Skeletal muscle satellite cell (primary cell): ENCODE data around the gene POT1.

ENCODE experiments used
- H3K27me3 ChIP-seq: 2 replicates; pipeline ENCODE4 v1.7.0; 2013; ENCODE audit warnings: low read length; ENCODE audit not compliant: control insufficient read depth, insufficient read depth
- H3K36me3 ChIP-seq: 2 replicates; pipeline ENCODE4 v1.7.0; 2013; ENCODE audit warnings: mild to moderate bottlenecking, control low read depth, low read length; ENCODE audit not compliant: insufficient read depth
- H3K4me1 ChIP-seq: 2 replicates; pipeline ENCODE4 v1.7.0; 2013; ENCODE audit warnings: low read length; ENCODE audit not compliant: control insufficient read depth, insufficient read depth
- H3K4me2 ChIP-seq: 2 replicates; pipeline ENCODE4 v1.7.0; 2013; ENCODE audit warnings: mild to moderate bottlenecking, low read length
- H3K4me3 ChIP-seq: 2 replicates; pipeline ENCODE4 v1.7.0; 2013; ENCODE audit warnings: low read length
- H3K9ac ChIP-seq: 2 replicates; pipeline ENCODE4 v1.7.0; 2013; ENCODE audit warnings: mild to moderate bottlenecking, low read depth, low read length, moderate library complexity
- H3K9me3 ChIP-seq: replicated peaks from 2 replicates; pipeline ENCODE4 v1.7.0; 2013; ENCODE audit warnings: mild to moderate bottlenecking, control low read depth, low read length

The POT1 gene

DNA sequence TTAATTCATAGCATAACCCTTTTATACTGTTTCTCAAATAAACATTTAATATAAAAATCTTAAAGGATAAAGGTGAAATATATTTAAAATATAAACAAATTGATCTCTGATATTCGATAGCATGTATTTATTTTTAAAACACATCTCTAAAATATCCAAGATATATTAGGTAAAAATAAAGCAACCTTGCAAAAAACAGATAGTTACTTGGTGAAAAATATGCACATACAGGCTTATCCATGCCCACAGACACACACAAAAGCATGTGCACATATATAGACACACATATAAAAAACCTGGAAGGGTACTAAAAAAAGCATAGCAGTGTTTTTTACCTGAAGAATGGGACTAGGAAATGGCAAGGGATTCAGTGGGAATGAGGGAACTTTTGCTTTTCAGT is 19.8 kb downstream of the POT1 start:
- Histone ChIP-seq H3K4me1 (no peaks in the 10 kb centered on the region), H3K4me2 (no peak overlapping the region), H3K4me3 (no peak overlapping the region), H3K27me3 (no peaks in the 10 kb centered on the region), H3K9me3 (no peaks in the 10 kb centered on the region), H3K9ac (no peak overlapping the region), H3K36me3 (peaks cover under 1% of the 10 kb centered on the region)

DNA sequence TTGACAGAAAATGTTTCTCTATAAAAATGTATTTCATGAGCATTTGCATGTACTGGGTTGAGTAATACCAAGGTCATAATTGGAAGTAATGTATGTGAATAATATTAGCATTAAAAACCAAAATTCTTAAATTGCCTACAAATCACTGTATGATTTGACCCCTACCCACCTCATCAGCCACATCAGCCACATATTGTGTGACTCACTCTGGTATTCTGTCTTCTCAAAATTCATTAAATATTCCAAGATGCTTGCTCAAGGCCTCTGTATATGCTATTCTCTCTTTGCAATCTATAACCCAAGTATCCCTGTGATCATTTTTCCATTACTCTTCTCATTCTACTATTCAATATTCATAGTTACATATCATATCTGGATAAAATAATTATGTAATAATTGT is 21.4 kb downstream of the POT1 start:
- H3K36me3 ChIP-seq, result no peaks in the 10 kb centered on the region

DNA sequence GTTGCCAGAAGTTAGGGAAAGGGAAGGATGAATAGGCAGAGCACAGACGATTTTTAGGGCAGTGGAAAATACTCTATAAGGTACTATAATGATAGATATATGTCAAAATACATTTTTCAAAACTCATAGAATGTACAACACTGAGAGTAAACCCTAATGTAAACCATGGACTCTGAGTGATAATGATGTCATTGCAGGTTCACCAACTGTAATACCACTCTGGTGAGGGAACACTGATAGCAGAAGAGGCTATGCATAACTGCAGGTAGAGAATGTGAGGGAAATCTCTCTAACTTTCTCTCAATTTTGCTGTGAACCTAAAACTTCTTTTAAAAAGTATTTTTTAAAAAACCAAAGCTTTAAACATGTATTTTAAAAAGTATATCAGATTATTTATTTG is 22.1 kb downstream of the POT1 start:
- Histone ChIP-seq H3K9me3 (no peaks in the 10 kb centered on the region), H3K36me3 (no peaks in the 10 kb centered on the region), H3K4me3 (no peak overlapping the region), H3K4me1 (no peaks in the 10 kb centered on the region), H3K27me3 (no peaks in the 10 kb centered on the region), H3K9ac (no peak overlapping the region), H3K4me2 (no peak overlapping the region)

More for the DNA sequence above, 21.4 kb downstream of the POT1 start:
- Histone ChIP-seq H3K4me1 (no peaks in the 10 kb centered on the region), H3K9ac (no peak overlapping the region), H3K4me3 (no peak overlapping the region), H3K4me2 (no peak overlapping the region), H3K9me3 (no peaks in the 10 kb centered on the region), H3K27me3 (no peaks in the 10 kb centered on the region)

DNA sequence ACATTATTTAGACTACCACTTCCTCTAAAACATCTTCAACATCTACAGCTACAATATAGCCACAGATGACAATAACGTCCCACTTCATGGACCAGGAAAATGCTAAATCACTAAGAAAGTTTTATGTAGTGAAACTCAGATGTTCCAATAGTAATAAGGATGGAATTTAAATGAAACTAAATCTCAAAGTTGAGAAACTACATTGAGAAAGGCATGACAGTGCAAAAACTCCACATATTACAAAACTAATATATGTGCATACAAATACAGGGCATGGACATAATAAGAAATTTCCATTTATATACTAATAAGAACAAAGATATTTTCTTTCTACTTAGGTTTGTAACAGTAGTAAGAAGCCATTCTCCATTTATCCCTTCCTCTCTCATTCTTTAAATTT is 31.1 kb downstream of the POT1 start:
- Histone ChIP-seq H3K4me3 (no peak overlapping the region), H3K36me3 (no peaks in the 10 kb centered on the region), H3K27me3 (no peaks in the 10 kb centered on the region), H3K4me1 (no peaks in the 10 kb centered on the region), H3K4me2 (no peak overlapping the region), H3K9ac (no peak overlapping the region), H3K9me3 (no peaks in the 10 kb centered on the region)

DNA sequence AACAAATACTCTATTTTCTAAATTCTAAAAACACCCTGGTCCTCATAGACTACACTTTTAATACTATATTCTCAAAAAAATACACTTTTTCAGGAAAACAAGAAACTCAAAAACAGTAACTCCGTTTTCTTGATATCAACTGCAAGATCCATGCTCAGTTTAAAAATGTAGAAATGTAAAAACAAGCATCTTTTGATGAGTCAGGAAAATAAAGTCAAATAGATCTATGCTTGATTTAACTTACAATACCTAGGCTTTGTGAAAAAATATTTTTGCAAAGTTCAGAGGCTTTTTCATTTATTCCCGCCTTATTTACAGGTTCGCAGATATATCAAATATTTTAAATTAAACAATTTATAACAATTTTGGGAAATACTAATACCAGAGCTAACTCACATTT is 33.6 kb downstream of the POT1 start:
- Histone ChIP-seq H3K4me1 (no peaks in the 10 kb centered on the region), H3K36me3 (peaks cover 8% of the 10 kb centered on the region), H3K4me2 (no peak overlapping the region), H3K27me3 (no peaks in the 10 kb centered on the region), H3K9ac (no peak overlapping the region), H3K9me3 (no peaks in the 10 kb centered on the region), H3K4me3 (no peak overlapping the region)

DNA sequence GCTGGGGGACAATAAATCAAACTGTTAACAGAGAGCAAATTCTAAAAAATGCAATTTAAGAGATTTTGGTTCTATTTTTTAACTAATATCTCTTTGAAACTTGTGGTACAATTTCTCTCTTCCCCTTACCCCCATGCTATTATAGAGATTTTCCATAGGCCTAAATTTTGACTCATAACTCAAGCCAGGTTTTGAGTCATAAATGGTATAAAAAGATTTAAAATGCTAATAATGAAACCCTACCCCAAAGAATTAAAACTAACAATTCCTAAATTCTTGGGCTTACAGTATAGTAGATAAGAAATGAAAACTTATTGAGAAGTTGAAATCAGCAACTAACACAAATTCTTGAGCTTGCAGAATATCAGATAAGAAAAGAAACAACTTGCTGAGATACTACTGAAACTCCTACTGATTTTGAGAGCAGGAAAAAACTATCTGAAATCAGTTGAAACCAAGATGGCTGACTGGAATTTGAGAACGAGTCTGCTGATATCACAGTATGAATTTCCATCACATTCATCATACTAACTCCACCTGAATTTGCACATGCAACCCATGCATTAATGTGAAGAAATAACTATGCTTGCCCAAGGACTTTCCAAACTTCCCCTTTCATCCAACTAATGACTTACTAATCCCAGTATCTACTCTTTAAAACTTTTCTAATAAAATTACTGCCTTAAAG is 36.3 kb downstream of the POT1 start:
- no peaks in the 10 kb centered on the region for H3K9me3 ChIP-seq
- H3K9ac ChIP-seq, result no peak overlapping the region
- no peaks in the 10 kb centered on the region for H3K4me1 ChIP-seq
- no peak overlapping the region for H3K4me3 ChIP-seq
- peaks cover 8% of the 10 kb centered on the region for H3K36me3 ChIP-seq
- H3K27me3 ChIP-seq, result no peaks in the 10 kb centered on the region
- no peak overlapping the region for H3K4me2 ChIP-seq

DNA sequence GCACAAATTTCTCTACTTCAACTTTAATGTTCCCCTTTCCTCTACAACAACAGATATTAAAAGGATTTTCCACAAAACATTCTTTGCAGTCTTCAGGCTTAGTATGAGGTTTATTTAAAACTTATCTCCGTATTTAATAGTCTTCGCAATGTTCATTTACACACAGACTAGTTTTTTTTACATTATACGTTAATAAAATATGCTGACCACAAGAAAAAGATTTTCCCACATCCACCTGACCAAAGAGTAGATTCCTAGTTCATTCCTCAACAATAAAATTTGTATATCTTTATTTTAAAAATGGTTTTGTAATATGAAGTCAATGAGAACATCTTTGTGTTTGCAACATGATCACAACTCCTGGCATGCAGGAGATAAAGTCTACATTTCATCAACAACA is 42.4 kb downstream of the POT1 start:
- no peaks in the 10 kb centered on the region for H3K9me3 ChIP-seq
- no peaks in the 10 kb centered on the region for H3K27me3 ChIP-seq
- H3K4me2 ChIP-seq, result no peak overlapping the region
- H3K4me1 ChIP-seq, result no peaks in the 10 kb centered on the region
- H3K36me3 ChIP-seq, result peaks cover 8% of the 10 kb centered on the region
- H3K9ac ChIP-seq, result no peak overlapping the region
- H3K4me3 ChIP-seq, result no peak overlapping the region

DNA sequence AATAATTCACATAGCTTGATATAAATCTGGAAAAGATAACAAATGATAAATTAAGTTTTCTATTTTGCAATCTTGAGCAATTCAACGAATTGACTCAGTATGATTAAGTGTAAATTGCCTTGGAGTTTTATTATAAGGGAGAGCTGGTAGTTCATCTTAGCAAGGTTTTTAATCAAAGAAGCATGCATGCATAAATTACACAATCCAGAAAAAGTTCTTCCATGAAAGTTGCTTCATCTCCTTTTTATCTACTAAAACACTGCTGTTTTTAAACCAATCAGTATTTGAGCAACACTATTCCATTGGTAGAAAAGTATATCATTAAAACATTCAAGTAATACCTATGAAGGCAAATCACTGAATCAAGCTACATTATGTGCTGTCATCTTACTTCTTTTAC is 47.6 kb downstream of the POT1 start:
- Histone ChIP-seq H3K4me3 (no peak overlapping the region), H3K4me1 (no peaks in the 10 kb centered on the region), H3K27me3 (no peaks in the 10 kb centered on the region), H3K9ac (no peak overlapping the region), H3K9me3 (no peaks in the 10 kb centered on the region), H3K36me3 (no peaks in the 10 kb centered on the region), H3K4me2 (no peak overlapping the region)

DNA sequence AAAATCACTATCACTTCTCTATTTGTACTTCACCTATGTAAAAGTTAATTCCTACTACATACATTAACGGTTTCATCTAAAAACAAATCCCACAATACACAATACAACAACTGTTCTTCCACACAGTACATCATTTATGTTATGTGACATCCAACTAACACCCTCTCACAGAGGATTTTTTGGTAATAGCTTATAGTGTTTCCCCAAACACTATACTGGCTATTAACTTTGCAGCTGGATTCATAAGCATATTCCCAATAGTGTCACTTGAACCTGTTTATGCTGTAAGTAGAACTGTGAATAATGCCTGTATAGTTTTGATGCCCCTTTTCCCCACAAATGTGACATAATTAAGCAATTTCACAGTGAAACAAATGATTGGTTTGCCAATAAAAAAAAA is 49.9 kb downstream of the POT1 start:
- no peaks in the 10 kb centered on the region for H3K27me3 ChIP-seq

DNA sequence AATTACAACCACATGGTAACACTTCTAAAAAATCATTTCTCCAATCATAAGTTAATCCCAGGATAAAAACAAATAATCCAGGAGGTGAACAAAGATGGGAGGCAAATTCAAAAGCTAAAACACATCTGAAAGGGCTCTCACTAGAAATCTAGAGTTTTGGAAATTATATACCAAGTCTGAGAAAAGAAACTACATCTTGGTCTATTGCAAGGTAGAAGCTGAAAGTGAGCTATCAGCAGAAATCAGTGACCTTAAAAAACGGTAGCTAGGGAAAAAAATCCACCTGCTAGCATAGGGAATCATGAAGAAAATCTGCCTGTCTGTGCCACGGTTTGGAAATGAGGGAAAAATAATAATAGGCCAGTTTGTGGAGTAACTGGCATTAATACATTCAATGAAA is 50.5 kb downstream of the POT1 start:
- H3K36me3 ChIP-seq, result no peaks in the 10 kb centered on the region
- no peaks in the 10 kb centered on the region for H3K27me3 ChIP-seq
- H3K4me1 ChIP-seq, result no peaks in the 10 kb centered on the region
- H3K4me3 ChIP-seq, result no peak overlapping the region
- no peak overlapping the region for H3K9ac ChIP-seq
- H3K4me2 ChIP-seq, result no peak overlapping the region
- H3K9me3 ChIP-seq, result no peaks in the 10 kb centered on the region

More for the DNA sequence above, 49.9 kb downstream of the POT1 start:
- Histone ChIP-seq H3K9ac (no peak overlapping the region), H3K36me3 (no peaks in the 10 kb centered on the region), H3K4me3 (no peak overlapping the region), H3K4me1 (no peaks in the 10 kb centered on the region), H3K9me3 (no peaks in the 10 kb centered on the region), H3K4me2 (no peak overlapping the region)

DNA sequence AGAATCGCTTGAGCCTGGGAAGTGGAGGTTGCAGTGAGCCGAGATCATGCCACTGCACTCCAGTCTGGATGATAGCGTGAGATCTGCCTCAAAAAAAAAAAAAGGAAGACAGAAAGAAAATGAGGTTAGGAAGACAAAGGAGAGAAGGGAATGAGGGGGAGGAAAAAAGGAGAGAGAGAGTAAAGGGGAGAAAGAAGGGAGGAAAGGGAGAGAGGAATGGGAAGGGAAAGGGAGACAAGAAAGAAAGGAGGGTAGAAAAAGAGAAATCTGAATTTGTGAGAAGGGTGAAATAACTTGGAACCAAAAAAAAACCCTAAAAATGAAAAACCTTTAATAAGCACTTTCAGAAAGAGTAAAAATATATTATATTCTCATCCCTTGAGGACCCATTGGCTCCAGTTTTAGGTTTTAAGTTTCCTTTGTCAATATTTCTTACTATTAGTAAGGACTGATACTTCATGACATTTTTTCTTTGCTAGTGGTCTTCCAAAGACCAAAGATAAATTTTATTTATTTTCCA is 54.9 kb downstream of the POT1 start:
- Histone ChIP-seq H3K36me3 (no peaks in the 10 kb centered on the region), H3K4me1 (no peaks in the 10 kb centered on the region), H3K4me2 (no peak overlapping the region), H3K4me3 (no peak overlapping the region), H3K9ac (no peak overlapping the region), H3K27me3 (no peaks in the 10 kb centered on the region), H3K9me3 (no peaks in the 10 kb centered on the region)

DNA sequence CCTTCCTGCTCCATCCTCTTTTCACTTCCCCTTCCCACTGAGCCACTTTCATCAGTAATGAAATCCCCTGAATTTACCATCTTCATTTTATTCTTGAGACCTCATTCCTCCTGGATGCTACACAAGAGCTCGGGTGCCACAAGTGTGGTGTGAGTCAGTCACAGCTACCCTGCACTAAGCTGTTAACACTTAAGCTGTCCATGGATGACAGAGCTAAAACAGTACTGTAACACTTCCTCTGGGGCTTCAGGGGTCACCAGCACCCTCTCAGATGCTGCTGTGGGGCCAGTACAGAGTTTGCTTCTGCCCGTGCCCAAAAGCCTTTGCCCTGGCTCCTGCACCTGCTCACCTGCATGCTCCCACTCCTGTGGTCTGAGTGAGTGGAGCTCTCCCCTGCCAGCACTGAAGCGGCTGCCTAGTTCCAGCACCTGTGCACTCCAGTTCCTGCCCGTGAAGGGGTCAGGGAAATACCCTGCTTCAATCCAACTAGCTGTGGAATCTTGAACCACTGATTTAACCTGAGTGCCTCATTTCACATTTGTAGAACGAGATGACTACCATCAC is 71.9 kb downstream of the POT1 start:
- Histone ChIP-seq H3K4me2 (no peak overlapping the region), H3K4me1 (no peaks in the 10 kb centered on the region), H3K9me3 (no peaks in the 10 kb centered on the region), H3K27me3 (no peaks in the 10 kb centered on the region), H3K36me3 (no peaks in the 10 kb centered on the region), H3K9ac (no peak overlapping the region), H3K4me3 (no peak overlapping the region)
